GM18870 (cell line): ENCODE measurements around the gene DCST1.

ENCODE experiments used
- ATAC-seq: cut with Tn5 transposase; IDR thresholded peaks from one replicate; pipeline ENCODE4 v1.9.1; 2021; ENCODE audit warnings: moderate library complexity; ENCODE audit not compliant: unreplicated experiment

DCST1 gene

GRCh38 chr1:155030243-155030795, 3.3 kb upstream of the DCST1 start:
- ATAC-seq = no peak

GRCh38 chr1:155030899-155031298, 2.7 kb upstream of the DCST1 start:
- no peak for ATAC-seq

GRCh38 chr1:155032886-155033285, 738 bp upstream of the DCST1 start:
- ATAC-seq = no peak

- no peak for ATAC-seq
These were observed 939 bp downstream of the DCST1 start for GRCh38 chr1:155034318-155035208.

- no peak for ATAC-seq
These were observed 2.3 kb downstream of the DCST1 start for GRCh38 chr1:155035936-155036335.

- ATAC-seq = no peak
These were observed 3.4 kb downstream of the DCST1 start for GRCh38 chr1:155037043-155037442.

- ATAC-seq = no peak
These were observed 4.3 kb downstream of the DCST1 start for GRCh38 chr1:155037851-155038441.

- ATAC-seq = no peak
These were observed 5.1 kb downstream of the DCST1 start for GRCh38 chr1:155038602-155039307.

GRCh38 chr1:155039308-155039669, 5.7 kb downstream of the DCST1 start:
- no peak for ATAC-seq

- ATAC-seq = no peak
These were observed 6.9 kb downstream of the DCST1 start for GRCh38 chr1:155040358-155041093.

- ATAC-seq = no peak
These were observed 9.2 kb downstream of the DCST1 start for GRCh38 chr1:155042789-155043188.

- ATAC-seq = no peak
These were observed 9.7 kb downstream of the DCST1 start for GRCh38 chr1:155043301-155043702.

- ATAC-seq = no peak
These were observed 10.2 kb downstream of the DCST1 start for GRCh38 chr1:155043793-155044192.

- no peak for ATAC-seq
These were observed 10.7 kb downstream of the DCST1 start for GRCh38 chr1:155044365-155044764.

- no peak for ATAC-seq
These were observed 11.4 kb downstream of the DCST1 start for GRCh38 chr1:155044812-155045657.

- no peak for ATAC-seq
These were observed 15.1 kb downstream of the DCST1 start for GRCh38 chr1:155048449-155049334.

GRCh38 chr1:155049651-155050559, 16.3 kb downstream of the DCST1 start:
- ATAC-seq = no peak
